Measurements from ENCODE around the gene TMEM60.
A peak's percentile ranks its signal among the peaks of the same experiment; 100 is the strongest.

The TMEM60 gene

GRCh38 chr7:77808517-77808916 lies 10.3 kb upstream of the TMEM60 start:
- no peaks in the 10 kb centered on the region for H3K4me1 ChIP-seq (ENCODE audit: control insufficient read depth, insufficient read depth, low read length)
- no peaks in the 10 kb centered on the region for H3K27me3 ChIP-seq (ENCODE audit: control insufficient read depth, insufficient read depth, low read length)
- no peak overlapping the region for H3K4me3 ChIP-seq (ENCODE audit: low read length)
- H3K36me3 ChIP-seq (ENCODE audit: control insufficient read depth, insufficient read depth, low read length): no peaks in the 10 kb centered on the region
- H3K9me3 ChIP-seq (ENCODE audit: control insufficient read depth, low read length): no peaks in the 10 kb centered on the region
- no peak overlapping the region for H3K9ac ChIP-seq (ENCODE audit: low read length)

DNA sequence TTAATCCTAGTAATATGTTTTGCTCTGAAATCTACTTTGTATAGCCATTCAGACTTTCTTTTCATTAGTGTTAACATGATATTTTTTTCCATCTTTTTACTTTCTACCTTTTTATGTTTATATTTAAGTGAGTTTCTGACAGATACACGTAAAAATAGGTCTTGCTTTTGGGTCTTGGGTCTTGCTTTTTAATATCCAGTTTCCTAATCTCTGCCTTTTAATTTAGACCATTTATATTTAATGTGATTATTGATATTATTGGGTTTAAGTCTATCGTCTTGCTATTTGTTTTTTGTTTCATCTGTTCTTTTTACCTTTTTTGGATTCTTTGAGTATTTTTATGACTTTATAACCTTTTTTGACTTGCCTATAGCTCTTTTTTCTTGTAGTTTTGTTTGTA lies 8.2 kb upstream of the TMEM60 start:
- no peak overlapping the region for H3K4me3 ChIP-seq (ENCODE audit: low read length)
- H3K4me1 ChIP-seq (ENCODE audit: control insufficient read depth, insufficient read depth, low read length): no peaks in the 10 kb centered on the region
- no peaks in the 10 kb centered on the region for H3K9me3 ChIP-seq (ENCODE audit: control insufficient read depth, low read length)
- H3K9ac ChIP-seq (ENCODE audit: low read length): no peak overlapping the region
- H3K27me3 ChIP-seq (ENCODE audit: control insufficient read depth, insufficient read depth, low read length): no peaks in the 10 kb centered on the region
- no peaks in the 10 kb centered on the region for H3K36me3 ChIP-seq (ENCODE audit: control insufficient read depth, insufficient read depth, low read length)

- Histone ChIP-seq H3K4me1 (ENCODE audit: control insufficient read depth, insufficient read depth, low read length) (peaks cover 5% of the 10 kb centered on the region), H3K4me3 (ENCODE audit: low read length) (no peak overlapping the region), H3K9me3 (ENCODE audit: control insufficient read depth, low read length) (no peaks in the 10 kb centered on the region), H3K9ac (ENCODE audit: low read length) (no peak overlapping the region), H3K27me3 (ENCODE audit: control insufficient read depth, insufficient read depth, low read length) (no peaks in the 10 kb centered on the region), H3K36me3 (ENCODE audit: control insufficient read depth, insufficient read depth, low read length) (no peaks in the 10 kb centered on the region)
These were observed 4.5 kb upstream of the TMEM60 start for GRCh38 chr7:77802557-77803405.

DNA sequence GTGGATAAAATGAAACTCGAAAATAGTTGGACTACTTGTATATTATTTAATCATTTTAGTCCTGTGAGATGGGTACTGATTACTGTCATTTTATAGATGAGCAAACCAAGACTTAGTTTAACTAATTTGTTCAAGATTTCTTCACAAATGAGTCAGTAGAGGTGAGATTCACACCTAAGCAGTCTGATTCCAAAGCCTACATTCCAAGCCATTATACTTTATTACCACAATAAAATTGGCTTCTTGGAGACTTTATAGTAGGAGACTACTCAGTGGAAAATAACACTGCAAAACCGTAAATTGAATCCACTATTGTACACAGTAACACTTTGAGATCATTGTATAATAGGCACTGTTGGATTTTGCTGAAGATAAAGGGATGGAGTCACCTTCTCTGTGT lies 2.5 kb upstream of the TMEM60 start:
- Histone ChIP-seq H3K4me3 (ENCODE audit: low read length) (no peak overlapping the region), H3K9ac (ENCODE audit: low read length) (no peak overlapping the region), H3K36me3 (ENCODE audit: control insufficient read depth, insufficient read depth, low read length) (no peaks in the 10 kb centered on the region), H3K27me3 (ENCODE audit: control insufficient read depth, insufficient read depth, low read length) (no peaks in the 10 kb centered on the region), H3K9me3 (ENCODE audit: control insufficient read depth, low read length) (no peaks in the 10 kb centered on the region), H3K4me1 (ENCODE audit: control insufficient read depth, insufficient read depth, low read length) (peaks cover 18% of the 10 kb centered on the region)

DNA sequence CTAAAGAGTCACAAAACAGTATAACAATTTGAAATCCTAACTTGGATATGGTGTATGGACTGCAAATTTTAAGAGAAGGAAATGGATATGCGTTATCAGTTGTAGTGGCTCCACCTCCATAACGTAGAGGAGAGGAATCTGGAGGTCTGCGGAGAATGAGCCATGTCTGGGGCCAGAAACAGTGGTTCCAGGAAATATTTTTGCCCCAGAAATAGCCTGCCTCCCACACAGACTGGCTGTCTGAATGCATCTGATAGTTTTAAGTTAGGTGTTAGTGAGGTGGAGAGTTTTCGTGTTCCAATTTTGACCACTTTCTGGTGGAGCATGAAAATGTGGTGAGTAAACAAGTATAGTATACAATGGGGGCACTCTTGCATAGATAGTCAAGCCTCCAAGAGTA lies 1.9 kb upstream of the TMEM60 start:
- Histone ChIP-seq H3K4me1 (ENCODE audit: control insufficient read depth, insufficient read depth, low read length) (peaks cover 18% of the 10 kb centered on the region), H3K9ac (ENCODE audit: low read length) (no peak overlapping the region)

GRCh38 chr7:77799078-77799964 lies 1.1 kb upstream of the TMEM60 start:
- peak overlapping the region; percentile 54 for H3K4me3 ChIP-seq (ENCODE audit: low read length)
- H3K4me1 ChIP-seq (ENCODE audit: control insufficient read depth, insufficient read depth, low read length): peaks cover 18% of the 10 kb centered on the region
- H3K9ac ChIP-seq (ENCODE audit: low read length): peak overlapping the region; percentile 76
- no peaks in the 10 kb centered on the region for H3K9me3 ChIP-seq (ENCODE audit: control insufficient read depth, low read length)
- H3K27me3 ChIP-seq (ENCODE audit: control insufficient read depth, insufficient read depth, low read length): no peaks in the 10 kb centered on the region
- H3K36me3 ChIP-seq (ENCODE audit: control insufficient read depth, insufficient read depth, low read length): no peaks in the 10 kb centered on the region

More for the DNA sequence above, 1.9 kb upstream of the TMEM60 start:
- Histone ChIP-seq H3K4me3 (ENCODE audit: low read length) (no peak overlapping the region), H3K9me3 (ENCODE audit: control insufficient read depth, low read length) (no peaks in the 10 kb centered on the region), H3K27me3 (ENCODE audit: control insufficient read depth, insufficient read depth, low read length) (no peaks in the 10 kb centered on the region), H3K36me3 (ENCODE audit: control insufficient read depth, insufficient read depth, low read length) (no peaks in the 10 kb centered on the region)

- Histone ChIP-seq H3K27me3 (ENCODE audit: control insufficient read depth, insufficient read depth, low read length) (no peaks in the 10 kb centered on the region), H3K4me1 (ENCODE audit: control insufficient read depth, insufficient read depth, low read length) (peaks cover 18% of the 10 kb centered on the region), H3K36me3 (ENCODE audit: control insufficient read depth, insufficient read depth, low read length) (no peaks in the 10 kb centered on the region), H3K9me3 (ENCODE audit: control insufficient read depth, low read length) (no peaks in the 10 kb centered on the region), H3K4me3 (ENCODE audit: low read length) (peak overlapping the region; percentile 70), H3K9ac (ENCODE audit: low read length) (peak overlapping the region; percentile 83)
These were observed 370 bp downstream of the TMEM60 start for GRCh38 chr7:77797734-77798393.

DNA sequence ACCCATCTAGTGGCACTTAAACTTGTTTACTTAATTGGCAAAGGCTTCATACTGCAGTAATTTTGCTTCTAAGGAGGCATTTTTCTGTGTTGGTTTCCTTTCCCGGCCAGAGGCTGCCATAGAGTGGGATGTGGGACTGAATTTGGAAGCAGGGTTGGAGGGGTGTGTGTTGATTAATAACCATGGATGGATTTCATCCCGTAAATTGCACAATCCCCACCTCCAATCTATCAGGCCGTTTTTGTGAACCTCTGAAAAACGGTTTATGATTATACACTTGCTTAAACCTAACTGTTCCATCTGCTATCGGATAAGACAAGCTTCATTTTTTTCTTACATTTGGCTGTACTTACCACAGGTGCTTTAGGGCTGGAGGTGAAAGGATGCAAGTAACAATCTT lies 1.3 kb downstream of the TMEM60 start:
- Histone ChIP-seq H3K36me3 (ENCODE audit: control insufficient read depth, insufficient read depth, low read length) (no peaks in the 10 kb centered on the region), H3K27me3 (ENCODE audit: control insufficient read depth, insufficient read depth, low read length) (no peaks in the 10 kb centered on the region), H3K9ac (ENCODE audit: low read length) (peak overlapping the region; percentile 83), H3K4me1 (ENCODE audit: control insufficient read depth, insufficient read depth, low read length) (peaks cover 18% of the 10 kb centered on the region), H3K9me3 (ENCODE audit: control insufficient read depth, low read length) (no peaks in the 10 kb centered on the region), H3K4me3 (ENCODE audit: low read length) (peak overlapping the region; percentile 70)

DNA sequence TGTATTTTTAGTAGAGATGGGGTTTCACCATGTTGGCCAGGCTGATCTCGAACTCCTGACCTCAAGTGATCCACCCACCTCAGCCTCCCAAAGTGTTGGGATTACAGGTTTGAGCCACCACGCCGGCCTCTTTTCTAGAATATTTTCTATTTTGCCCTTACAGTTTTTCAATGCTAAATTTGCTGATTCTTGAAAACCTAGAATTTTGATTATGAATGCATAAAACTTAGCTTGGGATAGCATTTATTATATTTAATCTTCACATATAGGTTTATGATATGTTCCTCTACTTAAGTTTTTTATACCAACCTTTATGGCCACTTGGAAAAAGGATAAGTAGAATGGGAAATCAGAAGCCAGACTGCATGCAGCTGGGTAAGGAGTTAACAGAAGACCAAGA lies 2.1 kb downstream of the TMEM60 start:
- no peaks in the 10 kb centered on the region for H3K27me3 ChIP-seq (ENCODE audit: control insufficient read depth, insufficient read depth, low read length)
- no peak overlapping the region for H3K4me3 ChIP-seq (ENCODE audit: low read length)
- no peaks in the 10 kb centered on the region for H3K36me3 ChIP-seq (ENCODE audit: control insufficient read depth, insufficient read depth, low read length)
- H3K9me3 ChIP-seq (ENCODE audit: control insufficient read depth, low read length): no peaks in the 10 kb centered on the region
- H3K4me1 ChIP-seq (ENCODE audit: control insufficient read depth, insufficient read depth, low read length): peaks cover 18% of the 10 kb centered on the region
- H3K9ac ChIP-seq (ENCODE audit: low read length): no peak overlapping the region

GRCh38 chr7:77794000-77794399 lies 4.2 kb downstream of the TMEM60 start:
- no peaks in the 10 kb centered on the region for H3K36me3 ChIP-seq (ENCODE audit: control insufficient read depth, insufficient read depth, low read length)
- H3K9ac ChIP-seq (ENCODE audit: low read length): no peak overlapping the region
- peaks cover 12% of the 10 kb centered on the region for H3K4me1 ChIP-seq (ENCODE audit: control insufficient read depth, insufficient read depth, low read length)
- H3K27me3 ChIP-seq (ENCODE audit: control insufficient read depth, insufficient read depth, low read length): no peaks in the 10 kb centered on the region
- H3K9me3 ChIP-seq (ENCODE audit: control insufficient read depth, low read length): no peaks in the 10 kb centered on the region
- no peak overlapping the region for H3K4me3 ChIP-seq (ENCODE audit: low read length)

- H3K36me3 ChIP-seq (ENCODE audit: control insufficient read depth, insufficient read depth, low read length): no peaks in the 10 kb centered on the region
- peaks cover 7% of the 10 kb centered on the region for H3K4me1 ChIP-seq (ENCODE audit: control insufficient read depth, insufficient read depth, low read length)
- H3K4me3 ChIP-seq (ENCODE audit: low read length): no peak overlapping the region
- H3K27me3 ChIP-seq (ENCODE audit: control insufficient read depth, insufficient read depth, low read length): no peaks in the 10 kb centered on the region
- no peak overlapping the region for H3K9ac ChIP-seq (ENCODE audit: low read length)
- no peaks in the 10 kb centered on the region for H3K9me3 ChIP-seq (ENCODE audit: control insufficient read depth, low read length)
These were observed 6.3 kb downstream of the TMEM60 start for GRCh38 chr7:77791956-77792355.

DNA sequence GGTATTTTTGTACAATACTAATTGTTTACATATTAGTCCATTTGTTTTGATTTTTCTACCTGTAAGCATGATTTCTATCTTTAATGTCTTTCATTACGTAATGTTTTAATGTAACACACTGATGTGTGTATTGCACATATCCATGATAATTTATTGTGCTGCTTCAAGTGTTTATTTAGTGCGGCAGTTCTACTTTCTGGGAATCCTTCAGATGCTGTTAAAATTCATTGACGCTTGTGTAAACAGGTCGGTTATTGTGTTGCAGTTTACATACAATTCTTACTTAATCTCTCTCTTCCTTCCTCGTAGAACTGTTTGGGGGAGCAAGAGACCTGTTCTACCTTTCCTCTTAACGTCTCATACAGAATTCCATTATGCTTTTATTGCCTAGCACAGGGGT lies 6.9 kb downstream of the TMEM60 start:
- Histone ChIP-seq H3K9me3 (ENCODE audit: control insufficient read depth, low read length) (no peaks in the 10 kb centered on the region), H3K4me1 (ENCODE audit: control insufficient read depth, insufficient read depth, low read length) (peaks cover 1% of the 10 kb centered on the region), H3K9ac (ENCODE audit: low read length) (no peak overlapping the region), H3K4me3 (ENCODE audit: low read length) (no peak overlapping the region), H3K27me3 (ENCODE audit: control insufficient read depth, insufficient read depth, low read length) (no peaks in the 10 kb centered on the region), H3K36me3 (ENCODE audit: control insufficient read depth, insufficient read depth, low read length) (no peaks in the 10 kb centered on the region)

Data from mucosa of stomach (tissue), 1 donor.